HG03025 (cell line): ENCODE data around the gene SRC.
"Not testable (repeated sequence)": the region's sequence is repeated elsewhere in the genome, so short reads cannot be mapped to it uniquely, and the experiment has no call there.

Experiments
- ATAC-seq: cut with Tn5 transposase; IDR thresholded peaks from one replicate; pipeline ENCODE4 v1.9.1; 2021; ENCODE audit warnings: mild to moderate bottlenecking, moderate library complexity; ENCODE audit not compliant: unreplicated experiment, low FRiP score

Gene SRC

GRCh38 chr20:37361336-37361735, 15.4 kb downstream of the SRC start:
- ATAC-seq: no peak

- no peak for ATAC-seq
Measured at GRCh38 chr20:37362231-37362792, 16.4 kb downstream of the SRC start.

GRCh38 chr20:37362821-37363220, 16.9 kb downstream of the SRC start:
- ATAC-seq: no peak

- no peak for ATAC-seq
Measured at GRCh38 chr20:37363221-37364012, 17.5 kb downstream of the SRC start.

- ATAC-seq: no peak
Measured at GRCh38 chr20:37364013-37364926, 18.3 kb downstream of the SRC start.

- ATAC-seq: no peak
Measured at GRCh38 chr20:37364927-37365272, 19.0 kb downstream of the SRC start.

- no peak for ATAC-seq
Measured at GRCh38 chr20:37365760-37366638, 20.1 kb downstream of the SRC start.

GRCh38 chr20:37366743-37367142, 20.8 kb downstream of the SRC start:
- no peak for ATAC-seq

- no peak for ATAC-seq
Measured at GRCh38 chr20:37369846-37370245, 23.9 kb downstream of the SRC start.

- ATAC-seq: not testable (repeated sequence)
Measured at GRCh38 chr20:37371845-37372244, 25.9 kb downstream of the SRC start.

- ATAC-seq: no peak
Measured at GRCh38 chr20:37372441-37372840, 26.5 kb downstream of the SRC start.

GRCh38 chr20:37373020-37373598, 27.2 kb downstream of the SRC start:
- no peak for ATAC-seq

- ATAC-seq: no peak
Measured at GRCh38 chr20:37375227-37375626, 29.3 kb downstream of the SRC start.

- no peak for ATAC-seq
Measured at GRCh38 chr20:37376324-37376723, 30.4 kb downstream of the SRC start.

GRCh38 chr20:37376791-37377190, 30.9 kb downstream of the SRC start:
- no peak for ATAC-seq

- ATAC-seq: no peak
Measured at GRCh38 chr20:37377346-37378081, 31.6 kb downstream of the SRC start.

GRCh38 chr20:37378420-37378784, 32.5 kb downstream of the SRC start:
- no peak for ATAC-seq

GRCh38 chr20:37378785-37379598, 33.1 kb downstream of the SRC start:
- ATAC-seq: no peak
